Measurements from ENCODE around the gene FNDC10.
"Not testable (repeated sequence)": the region's sequence is repeated elsewhere in the genome, so short reads cannot be mapped to it uniquely, and the experiment has no call there.

FNDC10 gene

GRCh38 chr1:1599935-1600860 lies at the start of gene FNDC10:
TSS of gene FNDC10 (minus strand) at chr1:1600135. CDS start at chr1:1600015, 120 bp downstream.
- DNase-seq (ENCODE audit: low read depth in 2 of 2) = no peak

- DNase-seq (ENCODE audit: low read depth in 2 of 2) = not testable (repeated sequence)
These were observed 48.3 kb upstream of the FNDC10 start for GRCh38 chr1:1648265-1648664.

- not testable (repeated sequence) for DNase-seq (ENCODE audit: low read depth in 2 of 2)
These were observed 47.8 kb upstream of the FNDC10 start for GRCh38 chr1:1647567-1648241.

- not testable (repeated sequence) for DNase-seq (ENCODE audit: low read depth in 2 of 2)
These were observed 46.4 kb upstream of the FNDC10 start for GRCh38 chr1:1646326-1646725.

GRCh38 chr1:1640711-1641461 lies 41.0 kb upstream of the FNDC10 start:
- DNase-seq (ENCODE audit: low read depth in 2 of 2) = not testable (repeated sequence)

GRCh38 chr1:1640081-1640480 lies 40.1 kb upstream of the FNDC10 start:
- not testable (repeated sequence) for DNase-seq (ENCODE audit: low read depth in 2 of 2)

- DNase-seq (ENCODE audit: low read depth in 2 of 2) = not testable (repeated sequence)
These were observed 39.4 kb upstream of the FNDC10 start for GRCh38 chr1:1639368-1639767.

GRCh38 chr1:1638528-1638927 lies 38.6 kb upstream of the FNDC10 start:
- DNase-seq (ENCODE audit: low read depth in 2 of 2) = not testable (repeated sequence)

GRCh38 chr1:1637479-1637875 lies 37.5 kb upstream of the FNDC10 start:
- DNase-seq (ENCODE audit: low read depth in 2 of 2) = not testable (repeated sequence)

- DNase-seq (ENCODE audit: low read depth in 2 of 2) = not testable (repeated sequence)
These were observed 36.9 kb upstream of the FNDC10 start for GRCh38 chr1:1636621-1637478.

- DNase-seq (ENCODE audit: low read depth in 2 of 2) = not testable (repeated sequence)
These were observed 34.7 kb upstream of the FNDC10 start for GRCh38 chr1:1634613-1635012.

GRCh38 chr1:1633409-1633808 lies 33.5 kb upstream of the FNDC10 start:
- not testable (repeated sequence) for DNase-seq (ENCODE audit: low read depth in 2 of 2)

GRCh38 chr1:1631782-1632420 lies 32.0 kb upstream of the FNDC10 start, which contains the start of gene MMP23B:
TSS of gene MMP23B (plus strand) at chr1:1632173. CDS start at chr1:1632219, 46 bp downstream.
- no peak for DNase-seq (ENCODE audit: low read depth in 2 of 2)

GRCh38 chr1:1630965-1631781 lies 31.2 kb upstream of the FNDC10 start:
- no peak for DNase-seq (ENCODE audit: low read depth in 2 of 2)

- DNase-seq (ENCODE audit: low read depth in 2 of 2) = peak; percentile 70 to 77
These were observed 30.4 kb upstream of the FNDC10 start for GRCh38 chr1:1630191-1630964.

GRCh38 chr1:1629430-1630190 lies 29.7 kb upstream of the FNDC10 start:
- DNase-seq (ENCODE audit: low read depth in 2 of 2) = peak in 1 of 2 experiments; percentile 35

- DNase-seq (ENCODE audit: low read depth in 2 of 2) = peak in 1 of 2 experiments; percentile 49
These were observed 29.0 kb upstream of the FNDC10 start for GRCh38 chr1:1628754-1629429.
